Measurements from ENCODE around the gene ZNF304.

Gene ZNF304
- total RNA-seq, result 24.4 to 36.5 reads per million in 2 experiments

DNA sequence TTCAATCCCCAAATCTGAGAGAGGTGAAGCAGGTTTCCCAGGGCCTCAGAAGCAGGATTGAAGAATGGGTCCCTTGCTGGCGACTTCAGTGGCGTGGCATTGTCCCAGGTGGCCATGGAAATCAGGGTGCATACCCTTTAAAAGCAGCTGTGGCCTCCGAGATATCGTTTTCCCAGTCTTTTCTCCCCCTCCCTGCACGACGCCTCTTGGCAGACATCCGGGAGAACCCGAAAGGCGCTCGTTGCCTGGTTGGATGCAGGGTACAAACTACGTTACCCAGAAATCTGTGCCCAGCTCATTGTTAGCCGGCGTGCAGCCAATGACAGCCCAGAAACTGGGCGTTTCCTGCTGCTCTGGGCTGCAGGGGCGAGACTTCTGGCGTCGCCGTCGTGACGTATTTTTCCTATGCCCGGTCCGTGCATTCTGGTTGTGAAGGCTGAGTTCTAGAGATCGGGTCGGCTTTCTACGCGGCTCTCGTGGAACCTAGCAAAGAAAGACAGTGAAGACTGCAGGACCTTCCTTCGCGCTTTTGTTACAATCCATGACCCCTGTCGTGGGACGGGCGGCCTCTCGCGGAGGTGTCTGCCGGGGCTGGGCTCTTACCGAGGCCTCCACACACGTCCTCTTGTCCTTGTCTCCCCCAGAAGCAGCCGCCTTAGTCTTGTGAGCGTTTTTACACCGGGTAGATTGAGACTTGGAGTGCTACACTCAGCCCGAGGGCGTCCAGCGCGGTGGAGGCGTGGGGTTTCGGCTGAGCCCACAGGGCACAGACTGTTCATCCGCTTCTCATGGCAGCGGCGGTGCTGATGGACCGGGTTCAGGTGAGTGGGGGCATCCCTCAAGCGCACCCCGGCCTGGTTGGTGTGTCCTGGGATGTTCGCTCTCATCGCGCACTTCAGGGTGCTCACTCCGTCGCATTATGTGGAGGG is at the start of gene ZNF304:
Gene ZNF304 (plus strand): TSS at position 395 of the 929 bp plus-strand sequence. CDS start 394 bp downstream, at position 789.
- peak; percentile 68 for DNase-seq (ENCODE audit: low read depth)

DNA sequence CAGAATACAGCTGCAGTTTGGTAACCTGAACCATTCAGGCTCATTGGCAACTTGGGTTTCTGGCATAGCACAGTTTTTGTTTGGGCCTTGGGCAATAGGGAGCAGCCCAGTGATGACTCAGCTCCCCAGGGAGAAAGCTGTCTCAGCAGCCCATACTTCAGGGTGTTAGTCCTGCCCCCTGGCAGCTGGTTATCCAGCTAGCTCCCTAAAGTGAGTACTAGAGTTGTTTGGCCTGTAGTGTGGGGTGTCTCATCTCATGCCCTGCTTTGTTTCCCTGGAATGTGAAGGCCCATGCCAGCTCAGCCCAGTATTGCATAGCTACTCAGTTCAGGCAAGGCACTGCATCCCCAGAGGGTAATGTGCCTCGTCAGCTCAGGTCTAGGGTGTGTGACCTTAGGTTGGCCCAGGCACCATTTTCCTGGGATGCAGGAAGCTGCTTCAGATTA is 49.0 kb upstream of the ZNF304 start:
- DNase-seq (ENCODE audit: low read depth), result no peak

- no peak for DNase-seq (ENCODE audit: low read depth)
Measured at GRCh38 chr19:57302727-57303401, 48.2 kb upstream of the ZNF304 start.

DNA sequence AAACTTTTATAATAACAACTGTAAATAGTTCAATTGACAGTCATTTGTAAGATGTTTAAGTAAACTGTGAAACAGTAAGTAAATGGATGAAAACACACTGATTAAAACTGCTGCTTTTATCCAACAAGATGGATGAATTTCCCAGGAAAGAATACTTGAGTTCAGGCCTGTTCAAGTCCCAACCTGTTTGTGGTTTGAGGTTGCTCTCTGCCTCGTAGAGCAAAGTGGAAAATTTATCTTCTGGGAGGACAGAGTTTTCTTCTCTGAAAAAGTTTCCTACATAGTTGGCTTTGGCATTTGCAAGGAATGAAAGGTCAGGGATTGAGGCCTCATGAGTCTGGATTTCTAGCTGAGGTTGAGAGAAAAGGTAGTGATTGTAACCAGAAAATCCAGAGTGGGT is 46.0 kb upstream of the ZNF304 start:
- DNase-seq (ENCODE audit: low read depth), result no peak

GRCh38 chr19:57308514-57308913 is 42.6 kb upstream of the ZNF304 start:
- DNase-seq (ENCODE audit: low read depth), result no peak

GRCh38 chr19:57310792-57311191 is 40.3 kb upstream of the ZNF304 start:
- no peak for DNase-seq (ENCODE audit: low read depth)

DNA sequence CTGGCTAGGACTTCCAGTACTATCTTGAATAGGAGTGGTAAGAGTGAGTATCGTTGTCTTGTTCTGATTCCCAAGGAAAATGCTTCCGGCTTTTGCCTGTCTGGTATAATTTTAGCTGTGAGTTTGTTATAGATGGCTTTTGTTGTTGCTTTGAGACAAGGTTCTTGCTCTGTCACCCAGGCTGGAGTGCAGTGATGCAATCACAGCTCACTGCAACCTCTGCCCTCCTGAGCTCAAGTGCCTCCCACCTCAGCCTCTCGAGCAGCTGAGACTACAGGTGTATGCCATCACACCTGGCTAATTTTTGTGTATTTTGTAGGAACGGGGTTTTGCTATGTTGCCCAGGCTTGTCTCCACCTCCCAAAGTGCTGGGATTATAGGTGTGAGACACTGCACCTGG is 36.9 kb upstream of the ZNF304 start:
- DNase-seq (ENCODE audit: low read depth), result no peak

- no peak for DNase-seq (ENCODE audit: low read depth)
Measured at GRCh38 chr19:57317503-57317902, 33.6 kb upstream of the ZNF304 start.

GRCh38 chr19:57319869-57320179 is 31.2 kb upstream of the ZNF304 start:
- DNase-seq (ENCODE audit: low read depth), result no peak

DNA sequence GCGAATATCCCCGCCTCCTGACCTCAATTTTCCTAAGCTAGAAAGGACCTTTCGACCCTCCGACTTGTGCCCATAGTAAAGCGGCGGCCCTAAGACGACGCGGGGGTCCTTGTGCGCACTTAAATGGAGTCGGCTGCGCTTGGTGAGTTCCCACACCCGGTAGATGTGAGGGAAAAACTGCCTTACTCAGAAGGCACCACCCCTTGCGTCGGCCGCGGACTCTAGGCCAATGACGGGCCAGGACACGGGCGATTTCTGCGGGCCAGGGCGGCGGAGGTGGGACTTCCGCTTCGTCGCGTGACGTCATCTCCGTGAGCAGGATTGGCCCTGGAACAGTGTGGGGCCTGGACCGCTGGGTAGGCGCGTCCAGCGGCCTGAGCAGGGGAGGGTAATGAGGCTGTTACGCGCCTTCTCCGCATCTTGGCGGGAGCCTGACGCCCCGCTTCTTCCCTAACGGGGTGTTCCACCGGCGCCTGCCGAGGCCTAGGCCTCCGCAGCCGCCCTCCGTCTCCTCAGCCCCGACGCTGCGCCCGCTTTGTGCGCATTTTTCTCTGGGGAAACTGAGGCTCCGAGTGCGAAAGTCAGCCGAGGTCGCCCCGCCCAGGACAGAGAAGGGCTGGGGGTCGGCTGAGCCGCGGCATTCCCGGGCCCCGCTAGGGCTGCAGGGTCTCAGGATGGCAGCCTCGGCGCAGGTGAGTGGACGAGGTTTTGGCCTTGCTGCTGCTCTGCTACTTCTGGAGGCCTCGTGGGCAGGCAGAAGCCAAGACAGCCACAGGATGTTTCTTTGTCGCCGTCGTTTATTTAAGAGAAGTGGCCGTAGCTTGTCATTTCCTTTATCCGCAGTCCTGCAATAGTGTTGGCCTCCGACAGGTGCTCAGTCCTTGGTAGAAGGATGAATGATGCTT is 30.6 kb upstream of the ZNF304 start, which contains the start of gene ZNF543:
Gene ZNF543 (plus strand): TSS at position 293 of the 905 bp plus-strand sequence. CDS start 382 bp downstream, at position 675.
- peak; percentile 81 for DNase-seq (ENCODE audit: low read depth)

GRCh38 chr19:57321116-57321515 is 30.0 kb upstream of the ZNF304 start:
- no peak for DNase-seq (ENCODE audit: low read depth)

DNA sequence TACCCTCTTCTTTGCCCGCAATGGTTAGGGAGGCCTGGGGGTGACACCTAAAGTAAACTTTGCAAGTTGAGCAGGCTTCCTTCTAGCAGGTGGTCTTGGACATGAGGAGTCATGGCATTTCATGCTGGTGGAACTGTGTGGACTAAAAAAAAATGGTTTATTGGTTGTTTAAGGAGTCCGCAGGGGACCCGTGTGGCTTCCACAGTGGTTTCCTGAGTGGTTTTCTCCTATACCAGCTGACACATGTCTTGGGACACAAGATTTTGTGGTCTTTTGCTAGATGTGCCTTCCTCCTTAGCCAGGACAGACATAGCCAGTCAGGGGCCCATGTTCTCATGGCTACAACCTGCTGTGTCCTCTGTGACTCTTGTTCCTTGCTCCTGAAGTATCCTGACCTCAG is 29.3 kb upstream of the ZNF304 start:
- no peak for DNase-seq (ENCODE audit: low read depth)

DNA sequence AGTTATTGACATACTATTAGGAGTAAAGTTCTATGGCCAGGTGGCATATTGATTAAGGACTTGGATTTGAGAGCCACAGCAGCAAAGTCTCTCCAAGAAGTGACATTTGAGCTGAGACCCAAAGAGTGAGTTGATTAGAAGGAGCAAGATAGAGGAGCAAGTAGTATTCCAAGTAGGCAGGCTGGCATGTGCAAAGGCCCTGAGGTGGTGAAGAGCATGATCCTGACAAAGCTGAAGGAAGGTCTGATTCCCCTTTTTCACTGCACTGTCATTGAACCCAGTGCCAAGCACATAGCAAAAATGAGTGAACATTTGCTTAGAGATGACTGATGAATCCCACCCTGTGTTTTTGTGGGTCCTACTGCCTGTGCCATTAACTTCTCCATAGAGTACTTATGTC is 26.1 kb upstream of the ZNF304 start:
- no peak for DNase-seq (ENCODE audit: low read depth)

GRCh38 chr19:57327993-57328392 is 23.1 kb upstream of the ZNF304 start:
- no peak for DNase-seq (ENCODE audit: low read depth)

GRCh38 chr19:57334191-57334590 is 16.9 kb upstream of the ZNF304 start:
- no peak for DNase-seq (ENCODE audit: low read depth)

DNA sequence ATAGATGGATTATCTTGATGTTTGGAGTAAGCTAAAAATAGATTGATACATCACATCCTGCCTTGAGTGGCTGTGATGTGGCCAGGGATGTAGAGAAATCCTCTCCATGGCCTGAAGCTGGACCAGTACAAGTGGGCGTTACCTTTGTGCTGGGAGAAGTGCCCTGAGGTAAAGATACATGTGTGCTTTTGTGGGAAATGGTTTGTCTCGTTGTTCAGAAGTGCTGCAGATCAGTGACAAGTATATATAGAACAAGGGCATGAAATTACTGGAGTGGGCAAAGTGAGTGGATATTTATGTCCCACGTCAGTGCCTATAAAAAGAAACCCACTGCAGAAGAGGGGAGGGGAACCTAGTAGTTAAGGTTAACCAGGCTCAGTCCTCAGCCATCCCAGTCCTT is 12.2 kb upstream of the ZNF304 start:
- no peak for DNase-seq (ENCODE audit: low read depth)

- DNase-seq (ENCODE audit: low read depth), result no peak
Measured at GRCh38 chr19:57342582-57342981, 8.5 kb upstream of the ZNF304 start.

DNA sequence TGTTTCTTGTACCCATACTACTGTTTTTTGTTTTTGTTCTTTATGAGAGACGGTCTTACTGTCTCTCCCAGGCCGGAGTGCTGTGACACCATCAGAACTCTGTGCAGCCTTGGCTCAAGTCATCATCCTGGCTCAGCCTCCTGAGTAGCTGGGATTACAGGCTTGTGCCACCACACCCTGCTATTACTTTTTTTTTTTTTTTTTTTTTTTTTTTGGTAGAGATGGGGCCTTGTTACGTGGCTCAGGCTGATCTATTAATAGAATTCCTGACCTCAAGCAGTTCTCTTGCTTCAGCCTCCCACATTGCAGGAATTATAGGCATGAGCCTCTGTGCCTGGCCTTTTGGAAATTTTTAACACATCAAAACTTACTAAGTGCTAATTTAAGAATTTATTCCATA is 2.9 kb upstream of the ZNF304 start:
- DNase-seq (ENCODE audit: low read depth), result no peak

- DNase-seq (ENCODE audit: low read depth), result no peak
Measured at GRCh38 chr19:57351867-57352266, 796 bp downstream of the ZNF304 start.

DNA sequence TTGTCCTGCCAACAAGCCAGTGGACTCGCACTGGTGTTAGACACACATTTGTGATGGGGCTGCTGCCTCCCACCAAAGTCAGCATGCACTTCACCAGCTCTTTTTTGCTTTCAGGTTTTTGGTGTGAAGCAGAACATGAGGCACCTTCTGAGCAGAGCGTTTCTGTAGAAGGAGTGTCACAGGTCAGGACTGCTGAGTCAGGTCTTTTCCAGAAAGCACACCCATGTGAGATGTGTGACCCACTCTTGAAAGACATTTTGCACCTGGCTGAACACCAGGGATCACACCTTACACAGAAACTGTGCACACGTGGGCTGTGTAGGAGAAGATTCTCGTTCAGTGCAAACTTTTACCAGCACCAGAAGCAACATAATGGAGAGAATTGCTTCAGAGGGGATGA is 4.8 kb downstream of the ZNF304 start:
- no peak for DNase-seq (ENCODE audit: low read depth)

GRCh38 chr19:57357406-57357805 is 6.3 kb downstream of the ZNF304 start:
- no peak for DNase-seq (ENCODE audit: low read depth)

GRCh38 chr19:57359300-57359699 is 8.2 kb downstream of the ZNF304 start:
- DNase-seq (ENCODE audit: low read depth), result no peak

All from T follicular helper cell (primary cell).